Femur (tissue), 1 donor: ENCODE measurements around the gene ADORA3.
A peak's percentile ranks its signal among the peaks of the same experiment; 100 is the strongest.

Source experiments
- DNase-seq: peaks from one replicate; pipeline ENCODE4 v3.0.0-alpha.2; 2017

The ADORA3 gene

GRCh38 chr1:111474521-111474920 lies 28.9 kb downstream of the ADORA3 start:
- DNase-seq: no peak

GRCh38 chr1:111474106-111474505 lies 29.3 kb downstream of the ADORA3 start:
- no peak for DNase-seq

- DNase-seq: no peak
These were observed 31.9 kb downstream of the ADORA3 start for GRCh38 chr1:111471538-111471937.

GRCh38 chr1:111471012-111471411 lies 32.4 kb downstream of the ADORA3 start:
- peak; percentile 58 for DNase-seq

- DNase-seq: no peak
These were observed 32.8 kb downstream of the ADORA3 start for GRCh38 chr1:111470596-111470995.

- no peak for DNase-seq
These were observed 33.9 kb downstream of the ADORA3 start for GRCh38 chr1:111469539-111469938.

GRCh38 chr1:111468717-111469100 lies 34.7 kb downstream of the ADORA3 start:
- DNase-seq: no peak

GRCh38 chr1:111467865-111468716 lies 35.3 kb downstream of the ADORA3 start:
- no peak for DNase-seq

- no peak for DNase-seq
These were observed 37.0 kb downstream of the ADORA3 start for GRCh38 chr1:111466480-111466879.

GRCh38 chr1:111465754-111466153 lies 37.7 kb downstream of the ADORA3 start:
- no peak for DNase-seq

- DNase-seq: no peak
These were observed 40.3 kb downstream of the ADORA3 start for GRCh38 chr1:111463029-111463683.

GRCh38 chr1:111462370-111463028 lies 40.9 kb downstream of the ADORA3 start:
- DNase-seq: no peak

- DNase-seq: no peak
These were observed 41.7 kb downstream of the ADORA3 start for GRCh38 chr1:111461765-111462164.

- DNase-seq: no peak
These were observed 47.8 kb downstream of the ADORA3 start for GRCh38 chr1:111455642-111456031.

- no peak for DNase-seq
These were observed 48.4 kb downstream of the ADORA3 start for GRCh38 chr1:111454859-111455641.

GRCh38 chr1:111453706-111454105 lies 49.7 kb downstream of the ADORA3 start:
- DNase-seq: no peak

- no peak for DNase-seq
These were observed 50.9 kb downstream of the ADORA3 start for GRCh38 chr1:111452581-111452980.

GRCh38 chr1:111450185-111450584 lies 53.2 kb downstream of the ADORA3 start:
- DNase-seq: no peak

- DNase-seq: no peak
These were observed 53.8 kb downstream of the ADORA3 start for GRCh38 chr1:111449703-111450017.
